Thoracic aorta (tissue), 2 donors: ENCODE measurements around the gene GPN2. TPM values are rescaled to one million over a fixed set of nuclear protein-coding genes. Genes with fewer than 3 reads are reported as not detected.

Experiments
- ATAC-seq: fragments of 150-250 bp; one replicate; pipeline ENCODE4 v1.8.0; 2017; ENCODE audit warnings: low read depth; ENCODE audit not compliant: insufficient number of reproducible peaks, low FRiP score
- DNase-seq: peaks from one replicate; pipeline ENCODE4 v3.0.0-alpha.2; 2020; ENCODE audit warnings: low spot score
- H3K27ac ChIP-seq, 2 donors: fragments of 200-600 bp; sonication (generic); 1 replicate in 1 of 2; 2 replicates in 1 of 2; pipeline ENCODE4 v1.5.1; 2016; ENCODE audit warnings: mild to moderate bottlenecking in 2 of 2, moderate library complexity in 2 of 2
- H3K27me3 ChIP-seq: fragments of 200-600 bp; sonication (generic); replicated peaks from 2 replicates; pipeline ENCODE4 v1.6.0; 2016; ENCODE audit warnings: mild to moderate bottlenecking; ENCODE audit not compliant: insufficient read depth
- H3K36me3 ChIP-seq: fragments of 200-600 bp; sonication (generic); one replicate; pipeline ENCODE4 v1.5.1; 2016
- H3K4me1 ChIP-seq, 2 donors: fragments of 200-600 bp; sonication (generic); 1 replicate in 1 of 2; 2 replicates in 1 of 2; pipeline versions ENCODE4 v1.5.1 to v1.6.0; 2016; ENCODE audit warnings: low read depth in 2 of 2, mild to moderate bottlenecking in 1 of 2; ENCODE audit not compliant: control insufficient read depth in 1 of 2
- H3K4me3 ChIP-seq: fragments of 200-600 bp; sonication (generic); 2 replicates; pipeline ENCODE4 v1.5.1; 2016; ENCODE audit warnings: mild to moderate bottlenecking
- H3K9me3 ChIP-seq: fragments of 200-600 bp; sonication (generic); 2 replicates; pipeline ENCODE4 v1.5.1; 2016
- CTCF ChIP-seq: fragments of 200-600 bp; sonication (generic); IDR thresholded peaks from one replicate; pipeline ENCODE4 v1.5.1; 2019; ENCODE audit warnings: antibody characterized with exemption
- total RNA-seq, 2 donors: library from RNA; depleted of rRNA; stranded (reverse); fragments of >200 nt; gene quantifications; one replicate each; pipeline versions ENCODE4 v1.1.0 to v1.2.3, GENCODE V29; 2016

The GPN2 gene
- total RNA-seq, 2 donors from 2014 or later: 8.8 to 15.0 TPM

GRCh38 chr1:26911399-26912146 is 21.5 kb upstream of the GPN2 start:
- H3K27ac ChIP-seq: no peak overlapping the region

GRCh38 chr1:26910343-26911160 is 20.5 kb upstream of the GPN2 start:
- H3K36me3 ChIP-seq: no peaks in the 10 kb centered on the region
- no peaks in the 10 kb centered on the region for H3K4me1 ChIP-seq
- no peak for TF ChIP-seq CTCF
- H3K27me3 ChIP-seq: no peaks in the 10 kb centered on the region
- H3K4me3 ChIP-seq: no peak overlapping the region
- ATAC-seq (no peak), DNase-seq (no peak)
- H3K9me3 ChIP-seq: no peaks in the 10 kb centered on the region
- no peak overlapping the region for H3K27ac ChIP-seq

More at GRCh38 chr1:26911399-26912146, 21.5 kb upstream of the GPN2 start:
- Histone ChIP-seq H3K4me3 (no peak overlapping the region), H3K4me1 (no peaks in the 10 kb centered on the region), H3K36me3 (no peaks in the 10 kb centered on the region), H3K9me3 (no peaks in the 10 kb centered on the region), H3K27me3 (no peaks in the 10 kb centered on the region)
- ATAC-seq (no peak), DNase-seq (no peak)
- no peak for TF ChIP-seq CTCF

GRCh38 chr1:26909951-26910342 is 19.9 kb upstream of the GPN2 start:
- TF ChIP-seq CTCF: no peak
- H3K27me3 ChIP-seq: no peaks in the 10 kb centered on the region
- ATAC-seq: no peak

GRCh38 chr1:26907071-26907917 is 17.2 kb upstream of the GPN2 start:
- Histone ChIP-seq H3K4me1 (no peaks in the 10 kb centered on the region), H3K27me3 (no peaks in the 10 kb centered on the region), H3K9me3 (no peaks in the 10 kb centered on the region), H3K4me3 (no peak overlapping the region), H3K36me3 (no peaks in the 10 kb centered on the region), H3K27ac (no peak overlapping the region)
- DNase-seq (no peak), ATAC-seq (no peak)
- no peak for TF ChIP-seq CTCF

More at GRCh38 chr1:26909951-26910342, 19.9 kb upstream of the GPN2 start:
- Histone ChIP-seq H3K36me3 (no peaks in the 10 kb centered on the region), H3K9me3 (no peaks in the 10 kb centered on the region), H3K4me3 (no peak overlapping the region), H3K27ac (no peak overlapping the region), H3K4me1 (no peaks in the 10 kb centered on the region)
- no peak for DNase-seq
